H1 (cell line): ENCODE measurements around the gene MRTFA.

Experiments used
- GTF2F1 ChIP-seq: IDR thresholded peaks from 2 replicates; pipeline ENCODE4 v1.6.1; 2012; ENCODE audit warnings: low read depth, low read length, improper control_type of control experiment, borderline replicate concordance
- PHF8 ChIP-seq: fragments of 200-600 bp; sonication (generic); conservative IDR thresholded peaks from 2 replicates; pipeline ENCODE4 v1.7.1; 2012; ENCODE audit warnings: low read depth, mild to moderate bottlenecking, inconsistent platforms, low read length, moderate library complexity

- TF ChIP-seq GTF2F1, result no peak
- TF ChIP-seq PHF8, result no peak
Measured at GRCh38 chr22:40634119-40634903, 2.2 kb downstream of the MRTFA start.
